Fibroblast of lung (primary cell): ENCODE results near the gene ABCA4. TPM values are rescaled to one million over a fixed set of nuclear protein-coding genes. Genes with fewer than 3 reads are reported as not detected.

Source experiments
- DNase-seq, 2 donors: peaks; one replicate each; pipeline versions ENCODE4 v3.0.0 to v3.0.0-alpha.2; 2010; ENCODE audit warnings: low read depth in 2 of 2
- H2AFZ ChIP-seq: 2 replicates; pipeline ENCODE4 v1.5.1; 2012; ENCODE audit warnings: low read length, control low read depth, inconsistent platforms
- H3K27ac ChIP-seq: 2 replicates; pipeline ENCODE4 v1.5.1; 2011; ENCODE audit warnings: low read length, control low read depth; ENCODE audit not compliant: insufficient read depth
- H3K27me3 ChIP-seq: 2 replicates; pipeline ENCODE4 v1.5.1; 2011; ENCODE audit warnings: mild to moderate bottlenecking, low read length; ENCODE audit not compliant: control insufficient read depth, insufficient read depth
- H3K36me3 ChIP-seq: 2 replicates; pipeline ENCODE4 v1.5.1; 2011; ENCODE audit warnings: low read length; ENCODE audit not compliant: control insufficient read depth, insufficient read depth
- H3K4me1 ChIP-seq: 2 replicates; pipeline ENCODE4 v1.5.1; 2011; ENCODE audit warnings: low read length; ENCODE audit not compliant: control insufficient read depth, insufficient read depth; ENCODE audit errors: extremely low read depth
- H3K4me2 ChIP-seq: 2 replicates; pipeline ENCODE4 v1.5.1; 2011; ENCODE audit warnings: low read length, control low read depth; ENCODE audit not compliant: insufficient read depth; ENCODE audit errors: extremely low read depth
- H3K4me3 ChIP-seq, 4 experiments: fragments of 200-600 bp in 1 of 4; sonication (generic) in 1 of 4; replicated peaks in 1 of 4; 2 replicates each; pipeline ENCODE4 v1.5.1; 2011 to 2016; ENCODE audit warnings: low read length in 4 of 4, low read depth in 3 of 4, mild to moderate bottlenecking in 3 of 4, control low read depth in 2 of 4, inconsistent platforms in 1 of 4, mixed read lengths in 1 of 4; ENCODE audit not compliant: insufficient read depth in 1 of 4; ENCODE audit errors: control extremely low read depth in 1 of 4
- H3K79me2 ChIP-seq: 2 replicates; pipeline ENCODE4 v1.5.1; 2012; ENCODE audit warnings: mild to moderate bottlenecking, low read length, inconsistent platforms; ENCODE audit not compliant: control insufficient read depth, insufficient read depth
- H3K9ac ChIP-seq: 2 replicates; pipeline ENCODE4 v1.5.1; 2011; ENCODE audit warnings: mild to moderate bottlenecking, low read length, control low read depth; ENCODE audit not compliant: insufficient read depth
- H3K9me3 ChIP-seq: 2 replicates; pipeline ENCODE4 v1.5.1; 2012; ENCODE audit warnings: low read depth, low read length; ENCODE audit not compliant: control insufficient read depth, insufficient read depth
- H4K20me1 ChIP-seq: 2 replicates; pipeline ENCODE4 v1.5.1; 2011; ENCODE audit warnings: low read length; ENCODE audit not compliant: control insufficient read depth, insufficient read depth; ENCODE audit errors: extremely low read depth
- CTCF ChIP-seq, 2 donors: IDR thresholded peaks in 1 of 2; conservative IDR thresholded peaks in 1 of 2; 1 replicate in 1 of 2; 2 replicates in 1 of 2; pipeline ENCODE4 v1.5.1; 2011 to 2012; ENCODE audit warnings: low read length in 2 of 2, control low read depth in 1 of 2, inconsistent platforms in 1 of 2, low read depth in 1 of 2, mild to moderate bottlenecking in 1 of 2
- EZH2 ChIP-seq: IDR thresholded peaks from 2 replicates; pipeline ENCODE4 v1.5.1; 2012; ENCODE audit warnings: low read length, control low read depth, mild to moderate bottlenecking; ENCODE audit errors: missing control alignments
- polyA plus RNA-seq, 2 donors: library from polyadenylated mRNA; depleted of rRNA in 1 of 2; stranded (reverse) in 1 of 2; unstranded in 1 of 2; fragments of >200 nt; gene quantifications; 2 replicates each; pipeline ENCODE4 v1.2.1, GENCODE V29; 2011 to 2012; ENCODE audit warnings: missing spikeins in 1 of 2
- total RNA-seq: library from RNA; depleted of rRNA; stranded (reverse); fragments of >200 nt; gene quantifications from 2 replicates; pipeline ENCODE4 v1.2.1, GENCODE V29; 2014

ABCA4 gene
- total and polyA plus RNA-seq, 2 donors (not counting 1 experiment from before 2014, with no cell fraction given) = 0.07 to 0.33 TPM

- Histone ChIP-seq H3K27ac (no peak overlapping the region), H3K79me2 (no peaks in the 10 kb centered on the region), H3K36me3 (no peaks in the 10 kb centered on the region), H3K9me3 (no peaks in the 10 kb centered on the region), H2AFZ (no peak overlapping the region), H3K4me3 (no peak overlapping the region), H3K27me3 (no peaks in the 10 kb centered on the region), H3K9ac (no peak overlapping the region), H3K4me2 (no peak overlapping the region), H4K20me1 (no peaks in the 10 kb centered on the region), H3K4me1 (peaks cover 4% of the 10 kb centered on the region)
- no peak for DNase-seq
- TF ChIP-seq CTCF (conservative IDR thresholded peaks at IDR 0.05 in 1 of 2, IDR thresholded peaks at IDR 0.05 in 1 of 2; ENCODE audit: low read depth in 1 of 2, low read length in 2 of 2) = no peak
- no peak for TF ChIP-seq EZH2
These were observed 21.6 kb upstream of the ABCA4 start for GRCh38 chr1:94142583-94142982.

- Histone ChIP-seq H3K27ac (no peak overlapping the region), H3K79me2 (no peaks in the 10 kb centered on the region), H3K36me3 (no peaks in the 10 kb centered on the region), H3K27me3 (no peaks in the 10 kb centered on the region), H2AFZ (no peak overlapping the region), H4K20me1 (no peaks in the 10 kb centered on the region), H3K9ac (no peak overlapping the region), H3K4me3 (no peak overlapping the region), H3K9me3 (no peaks in the 10 kb centered on the region), H3K4me2 (peak overlapping the region; percentile 34), H3K4me1 (peaks cover 4% of the 10 kb centered on the region)
- peak in 1 of 2 donors; percentile 76 for DNase-seq
- TF ChIP-seq CTCF (conservative IDR thresholded peaks at IDR 0.05 in 1 of 2, IDR thresholded peaks at IDR 0.05 in 1 of 2; ENCODE audit: low read depth in 1 of 2, low read length in 2 of 2) (no peak), EZH2 (no peak)
These were observed 21.1 kb upstream of the ABCA4 start for GRCh38 chr1:94142022-94142421.

GRCh38 chr1:94132111-94132510, 11.2 kb upstream of the ABCA4 start:
- no peak overlapping the region for H3K9ac ChIP-seq
- no peak overlapping the region for H3K4me3 ChIP-seq
- H3K4me2 ChIP-seq = no peak overlapping the region
- H3K4me1 ChIP-seq = peaks cover 3% of the 10 kb centered on the region
- no peak for TF ChIP-seq EZH2
- no peak for TF ChIP-seq CTCF (conservative IDR thresholded peaks at IDR 0.05 in 1 of 2, IDR thresholded peaks at IDR 0.05 in 1 of 2; ENCODE audit: low read depth in 1 of 2, low read length in 2 of 2)
- H3K36me3 ChIP-seq = no peaks in the 10 kb centered on the region
- H3K27ac ChIP-seq = no peak overlapping the region
- H2AFZ ChIP-seq = no peak overlapping the region
- H3K79me2 ChIP-seq = no peaks in the 10 kb centered on the region
- DNase-seq = no peak
- H3K27me3 ChIP-seq = no peaks in the 10 kb centered on the region
- no peaks in the 10 kb centered on the region for H4K20me1 ChIP-seq
- no peaks in the 10 kb centered on the region for H3K9me3 ChIP-seq
